Spleen (tissue), 11 donors: ENCODE data around the gene C2orf80. TPM values are rescaled to one million over a fixed set of nuclear protein-coding genes. Genes with fewer than 3 reads are reported as not detected.
A peak's percentile ranks its signal among the peaks of the same experiment; 100 is the strongest.

ENCODE experiments used
- DNase-seq: peaks from one replicate; pipeline ENCODE4 v3.0.0-alpha.2; 2020
- H3K27ac ChIP-seq, 8 donors: fragments of 200-600 bp; sonication (generic) in 7 of 8; 1 replicate in 4 of 8; 2 replicates in 4 of 8; pipeline versions ENCODE4 v1.5.0 to v1.8.0; 2016 to 2021; ENCODE audit warnings: inconsistent platforms in 4 of 8, mild to moderate bottlenecking in 4 of 8, moderate library complexity in 1 of 8
- H3K27me3 ChIP-seq, 7 donors: fragments of 200-600 bp; sonication (generic) in 6 of 7; replicated peaks in 1 of 7; 1 replicate in 4 of 7; 2 replicates in 3 of 7; pipeline versions ENCODE4 v1.5.0 to v1.8.0; 2016 to 2021; ENCODE audit warnings: inconsistent platforms in 3 of 7, mild to moderate bottlenecking in 1 of 7
- H3K36me3 ChIP-seq, 6 donors: fragments of 200-600 bp; sonication (generic) in 5 of 6; 1 replicate in 4 of 6; 2 replicates in 2 of 6; pipeline versions ENCODE4 v1.5.0 to v1.8.0; 2016 to 2021; ENCODE audit warnings: inconsistent platforms in 2 of 6
- H3K4me1 ChIP-seq, 6 donors: fragments of 200-600 bp; sonication (generic) in 5 of 6; 1 replicate in 3 of 6; 2 replicates in 3 of 6; pipeline versions ENCODE4 v1.5.0 to v1.8.0; 2016 to 2021; ENCODE audit warnings: inconsistent platforms in 3 of 6
- H3K4me3 ChIP-seq, 8 donors: fragments of 200-600 bp; sonication (generic) in 7 of 8; 1 replicate in 4 of 8; 2 replicates in 4 of 8; pipeline versions ENCODE4 v1.5.0 to v1.8.0; 2016 to 2021; ENCODE audit warnings: inconsistent platforms in 4 of 8, mild to moderate bottlenecking in 4 of 8, moderate library complexity in 2 of 8
- H3K9me3 ChIP-seq, 8 donors: fragments of 200-600 bp; sonication (generic) in 7 of 8; 1 replicate in 4 of 8; 2 replicates in 4 of 8; pipeline versions ENCODE4 v1.5.0 to v1.8.0; 2016 to 2021; ENCODE audit warnings: inconsistent platforms in 4 of 8
- CTCF ChIP-seq, 11 experiments: fragments of 200-600 bp in 7 of 11; fragments of 450-650 bp in 4 of 11; sonication (generic) in 4 of 11; IDR thresholded peaks in 8 of 11; conservative IDR thresholded peaks in 3 of 11; 1 replicate in 7 of 11; 2 replicates in 4 of 11; pipeline versions ENCODE4 v1.4.0 to v1.8.0; 2016 to 2021; ENCODE audit warnings: antibody characterized with exemption in 11 of 11, inconsistent platforms in 4 of 11, mild to moderate bottlenecking in 1 of 11
- POLR2A ChIP-seq, 3 donors: fragments of 450-650 bp; IDR thresholded peaks; one replicate each; pipeline ENCODE4 v1.5.1; 2017; ENCODE audit warnings: antibody characterized with exemption in 3 of 3, mild to moderate bottlenecking in 1 of 3
- POLR2AphosphoS5 ChIP-seq, 3 donors: sonication (generic); formaldehyde crosslinking; IDR thresholded peaks; one replicate each; pipeline ENCODE4 v1.5.1; 2017; ENCODE audit warnings: antibody characterized with exemption in 3 of 3
- WGBS, 5 donors: extraction: QIAGEN DNeasy Blood & Tissue Kit in 3 of 5; methylation state at CpG; one replicate each; pipeline versions ENCODE4 v1.1.5 to v1.1.7; 2013 to 2018; 5-methylcytosine and 5-hydroxymethylcytosine counted together
- intact Hi-C: fragments of 100-400 bp; cut with DNase I; formaldehyde crosslinking; loops from one replicate; pipeline ENCODE4 v1.15.0; 2023; ENCODE audit warnings: low total_unique reads
- polyA plus RNA-seq, 3 donors: library from polyadenylated mRNA; stranded (reverse); fragments of 200-250 nt; gene quantifications; one replicate each; pipeline ENCODE4 v1.2.1, GENCODE V29; 2013
- total RNA-seq, 7 donors: library from RNA; depleted of rRNA in 3 of 7; stranded (reverse); fragments of >200 nt in 3 of 7; fragmentation: NEBNext Ultra II Directional in 4 of 7; extraction: Animal tissue kit (Norgen Biotek cat#: 25700) in 4 of 7; gene quantifications; one replicate each; pipeline versions ENCODE4 v1.1.0 to v1.2.1, GENCODE V29; 2016 to 2021
- donor health status: healthy with polysubstance abuse.
- donor health status: DM: no; HTN: no; CAD: no; lungs with moderate emphysema.
- donor health status: DM: no; HTN: no; CAD: no.
- donor health status: Bipolar disorder and iron deficiency.
- donor health status: healthy.
- donor health status: DM: no; HTN: no; CAD: no.
- donor health status: DM: yes; HTN: yes; CAD: no.

The C2orf80 gene
- total and polyA plus RNA-seq, 10 donors, result not detected

GRCh38 chr2:208186465-208186864 is 3.4 kb downstream of the C2orf80 start:
- no peak for DNase-seq
- Histone ChIP-seq H3K27me3 (peaks cover 0 to 19% (median 0%) of the 10 kb centered on the region in 7 donors), H3K4me3 (no peak overlapping the region), H3K9me3 (no peaks in the 10 kb centered on the region), H3K36me3 (no peaks in the 10 kb centered on the region), H3K27ac (no peak overlapping the region), H3K4me1 (peaks cover 0 to 9% (median 0%) of the 10 kb centered on the region in 6 donors)
- TF ChIP-seq CTCF (IDR thresholded peaks at IDR 0.05 in 8 of 11, conservative IDR thresholded peaks at IDR 0.05 in 3 of 11) (no peak), POLR2A (IDR thresholded peaks at IDR 0.05) (no peak), POLR2AphosphoS5 (IDR thresholded peaks at IDR 0.05) (no peak)
- WGBS, 5 donors, result 44 to 68% (median 57%) methylated on average over 5 of the region's 5 CpGs
- intact Hi-C loops, result no loop called here

- no peak for TF ChIP-seq CTCF (IDR thresholded peaks at IDR 0.05 in 8 of 11, conservative IDR thresholded peaks at IDR 0.05 in 3 of 11)
- no peak for TF ChIP-seq POLR2A (IDR thresholded peaks at IDR 0.05)
- no peak for TF ChIP-seq POLR2AphosphoS5 (IDR thresholded peaks at IDR 0.05)
- H3K4me1 ChIP-seq, result peaks cover 0 to 9% (median 0%) of the 10 kb centered on the region in 6 donors
- H3K27me3 ChIP-seq, result peaks cover 0 to 19% (median 0%) of the 10 kb centered on the region in 7 donors
- no peaks in the 10 kb centered on the region for H3K9me3 ChIP-seq
- DNase-seq, result no peak
- H3K27ac ChIP-seq, result no peak overlapping the region
- WGBS, 5 donors, result 31 to 52% (median 45%) methylated on average over 12 of the region's 12 CpGs
- peak overlapping the region in 1 of 8 donors; percentile 18 for H3K4me3 ChIP-seq
- intact Hi-C loops, result no loop called here
- H3K36me3 ChIP-seq, result no peaks in the 10 kb centered on the region
Measured at GRCh38 chr2:208183972-208184705, 5.7 kb downstream of the C2orf80 start.

GRCh38 chr2:208183526-208183925 is 6.3 kb downstream of the C2orf80 start:
- Histone ChIP-seq H3K9me3 (no peaks in the 10 kb centered on the region), H3K4me1 (peaks cover 0 to 9% (median 0%) of the 10 kb centered on the region in 6 donors), H3K4me3 (peak overlapping the region in 1 of 8 donors; percentile 18), H3K36me3 (no peaks in the 10 kb centered on the region), H3K27me3 (peaks cover 0 to 19% (median 0%) of the 10 kb centered on the region in 7 donors), H3K27ac (no peak overlapping the region)
- 27 to 48% (median 36%) methylated on average over 7 of the region's 7 CpGs for WGBS, 5 donors
- intact Hi-C loops, result no loop called here
- peak; percentile 81 for DNase-seq
- TF ChIP-seq CTCF (IDR thresholded peaks at IDR 0.05 in 8 of 11, conservative IDR thresholded peaks at IDR 0.05 in 3 of 11) (no peak), POLR2AphosphoS5 (IDR thresholded peaks at IDR 0.05) (no peak), POLR2A (IDR thresholded peaks at IDR 0.05) (no peak)

- no peak overlapping the region for H3K4me3 ChIP-seq
- TF ChIP-seq POLR2AphosphoS5 (IDR thresholded peaks at IDR 0.05) (no peak), CTCF (IDR thresholded peaks at IDR 0.05 in 8 of 11, conservative IDR thresholded peaks at IDR 0.05 in 3 of 11) (no peak), POLR2A (IDR thresholded peaks at IDR 0.05) (no peak)
- no peak for DNase-seq
- H3K27ac ChIP-seq, result no peak overlapping the region
- WGBS, 5 donors, result 80 to 89% (median 86%) methylated on average over 3 of the region's 3 CpGs
- no peaks in the 10 kb centered on the region for H3K36me3 ChIP-seq
- peaks cover 0 to 19% (median 0%) of the 10 kb centered on the region in 7 donors for H3K27me3 ChIP-seq
- intact Hi-C loops, result no loop called here
- H3K9me3 ChIP-seq, result no peaks in the 10 kb centered on the region
- peaks cover 0 to 9% (median 0%) of the 10 kb centered on the region in 6 donors for H3K4me1 ChIP-seq
Measured at GRCh38 chr2:208182835-208183234, 7.0 kb downstream of the C2orf80 start.
